H1 (cell line): Measurements from ENCODE around the gene NLRP6. TPM values are rescaled to one million over a fixed set of nuclear protein-coding genes. Genes with fewer than 3 reads are reported as not detected.
A peak's percentile ranks its signal among the peaks of the same experiment; 100 is the strongest.
"Not testable (repeated sequence)": the region's sequence is repeated elsewhere in the genome, so short reads cannot be mapped to it uniquely, and the experiment has no call there.

Experiments used
- CTCF ChIA-PET: fragments of 300-600 bp; sonication (Branson Sonifier 250); formaldehyde crosslinking; loops from one replicate; lab custom pipeline; 2021; ENCODE audit not compliant: partially characterized antibody; lab: Charles Lee
- POLR2A ChIA-PET: fragments of 300-600 bp; sonication (Branson Sonifier 250); formaldehyde crosslinking; loops from one replicate; lab custom pipeline; 2021; ENCODE audit warnings: inconsistent platforms; ENCODE audit not compliant: partially characterized antibody; lab: Charles Lee
- DNase-seq, 2 experiments: peaks; one replicate each; pipeline versions ENCODE4 v3.0.0 to v3.0.0-alpha.2; 2010 to 2022; ENCODE audit warnings: low spot score in 2 of 2, low read depth in 1 of 2, mixed read lengths in 1 of 2
- FAIRE-seq: peaks from 2 replicates; lab custom pipeline; 2011; peaks lifted over from hg19 to GRCh38; lab: Jason Lieb, UNC
- H2AFZ ChIP-seq: 2 replicates; pipeline ENCODE4 v1.8.1; 2012; ENCODE audit warnings: low read length, inconsistent platforms
- H2AK5ac ChIP-seq: 2 replicates; pipeline ENCODE4 v1.6.1; 2013; ENCODE audit warnings: low read depth, low read length
- H2BK120ac ChIP-seq: replicated peaks from 2 replicates; pipeline ENCODE3; 2013; ENCODE audit warnings: low read depth, low read length, inconsistent platforms
- H2BK12ac ChIP-seq: 2 replicates; pipeline ENCODE4 v1.6.1; 2013; ENCODE audit warnings: low read depth, low read length
- H2BK15ac ChIP-seq: 2 replicates; pipeline ENCODE4 v1.6.1; 2013; ENCODE audit warnings: low read length
- H2BK20ac ChIP-seq: 2 replicates; pipeline ENCODE4 v1.6.1; 2013; ENCODE audit warnings: low read length
- H2BK5ac ChIP-seq: 2 replicates; pipeline ENCODE4 v1.6.1; 2013; ENCODE audit warnings: low read depth, low read length
- H3K14ac ChIP-seq: 2 replicates; pipeline ENCODE4 v1.6.1; 2013; ENCODE audit warnings: inconsistent platforms; ENCODE audit not compliant: insufficient read length
- H3K18ac ChIP-seq: 2 replicates; pipeline ENCODE4 v1.6.1; 2013; ENCODE audit warnings: low read length; ENCODE audit errors: extremely low read depth
- H3K23ac ChIP-seq: 2 replicates; pipeline ENCODE4 v1.6.1; 2013; ENCODE audit warnings: inconsistent platforms; ENCODE audit not compliant: insufficient read length
- H3K23me2 ChIP-seq: 2 replicates; pipeline ENCODE4 v1.6.1; 2013; ENCODE audit warnings: low read depth, low read length
- H3K27ac ChIP-seq: 2 replicates; pipeline ENCODE4 v1.6.1; 2011; ENCODE audit warnings: low read depth, low read length, inconsistent platforms
- H3K27me3 ChIP-seq, 4 experiments: replicated peaks in 1 of 4; 1 replicate in 1 of 4; 2 replicates in 3 of 4; pipeline versions ENCODE4 v1.6.1 to v1.8.1; 2011 to 2013; ENCODE audit warnings: low read length in 3 of 4, mild to moderate bottlenecking in 3 of 4, inconsistent platforms in 2 of 4, mixed read lengths in 2 of 4, moderate library complexity in 1 of 4; ENCODE audit not compliant: control insufficient read depth in 3 of 4, insufficient read depth in 3 of 4; ENCODE audit errors: extremely low read depth in 1 of 4
- H3K36me3 ChIP-seq, 4 experiments: 2 replicates each; pipeline versions ENCODE4 v1.6.1 to v1.8.1; 2011 to 2013; ENCODE audit warnings: mild to moderate bottlenecking in 4 of 4, low read length in 3 of 4, moderate library complexity in 2 of 4, control low read depth in 1 of 4, inconsistent platforms in 1 of 4; ENCODE audit not compliant: insufficient read depth in 4 of 4, control insufficient read depth in 2 of 4
- H3K4ac ChIP-seq: replicated peaks from 2 replicates; pipeline ENCODE3; 2013; ENCODE audit warnings: low read length, low read depth, mixed read lengths, inconsistent platforms; ENCODE audit not compliant: insufficient read length
- H3K4me1 ChIP-seq, 4 experiments: replicated peaks in 1 of 4; 1 replicate in 1 of 4; 2 replicates in 3 of 4; pipeline versions ENCODE4 v1.6.1 to v1.8.1; 2011 to 2013; ENCODE audit warnings: low read length in 3 of 4, inconsistent platforms in 2 of 4, mixed read lengths in 1 of 4; ENCODE audit not compliant: insufficient read depth in 4 of 4, control insufficient read depth in 3 of 4
- H3K4me2 ChIP-seq, 2 experiments: 2 replicates each; pipeline versions ENCODE4 v1.6.1 to v1.8.1; 2011 to 2013; ENCODE audit warnings: low read depth in 2 of 2, low read length in 2 of 2, control low read depth in 1 of 2, inconsistent platforms in 1 of 2, mild to moderate bottlenecking in 1 of 2; ENCODE audit not compliant: insufficient read depth in 1 of 2
- H3K4me3 ChIP-seq, 4 experiments: fragments of 200-600, 300-600 bp in 1 of 4; sonication (generic), shearing (Covaris generic), sonication (Bioruptor Twin) in 1 of 4; 2 replicates each; pipeline versions ENCODE4 v1.5.1 to v1.8.1; 2011 to 2016; ENCODE audit warnings: low read length in 4 of 4, low read depth in 3 of 4, control low read depth in 2 of 4, inconsistent platforms in 2 of 4, mild to moderate bottlenecking in 2 of 4, mixed read lengths in 1 of 4, moderate library complexity in 1 of 4; ENCODE audit not compliant: insufficient read depth in 2 of 4; ENCODE audit errors: extremely low read depth in 1 of 4
- H3K56ac ChIP-seq: replicated peaks from 2 replicates; pipeline ENCODE3; 2013; ENCODE audit warnings: low read depth, mild to moderate bottlenecking, mixed read lengths, low read length, inconsistent platforms; ENCODE audit not compliant: insufficient read length
- H3K79me1 ChIP-seq: 2 replicates; pipeline ENCODE4 v1.6.1; 2013; ENCODE audit warnings: low read depth, low read length, control low read depth
- H3K79me2 ChIP-seq, 2 experiments: 2 replicates each; pipeline versions ENCODE4 v1.6.1 to v1.8.1; 2012 to 2013; ENCODE audit warnings: low read length in 2 of 2, mild to moderate bottlenecking in 2 of 2, inconsistent platforms in 1 of 2; ENCODE audit not compliant: insufficient read depth in 2 of 2, control insufficient read depth in 1 of 2
- H3K9ac ChIP-seq, 4 experiments: replicated peaks in 1 of 4; 1 replicate in 1 of 4; 2 replicates in 3 of 4; pipeline versions ENCODE4 v1.6.1 to v1.8.1; 2011 to 2013; ENCODE audit warnings: low read depth in 3 of 4, low read length in 3 of 4, control low read depth in 2 of 4, mild to moderate bottlenecking in 2 of 4, moderate library complexity in 2 of 4, inconsistent platforms in 1 of 4; ENCODE audit errors: extremely low read depth in 1 of 4
- H3K9me3 ChIP-seq, 2 experiments: 2 replicates each; pipeline versions ENCODE4 v1.6.1 to v1.8.1; 2012 to 2013; ENCODE audit warnings: mild to moderate bottlenecking in 2 of 2, moderate library complexity in 2 of 2, control low read depth in 1 of 2, inconsistent platforms in 1 of 2, low read depth in 1 of 2, low read length in 1 of 2, mixed read lengths in 1 of 2; ENCODE audit not compliant: insufficient read depth in 2 of 2
- H4K20me1 ChIP-seq, 2 experiments: replicated peaks in 1 of 2; 2 replicates each; pipeline versions ENCODE3 to v1.8.1; 2011 to 2013; ENCODE audit warnings: inconsistent platforms in 2 of 2, low read length in 2 of 2, mild to moderate bottlenecking in 1 of 2; ENCODE audit not compliant: insufficient read depth in 2 of 2, control insufficient read depth in 1 of 2
- H4K5ac ChIP-seq: 2 replicates; pipeline ENCODE4 v1.6.1; 2013; ENCODE audit warnings: low read length, low read depth, mixed read lengths, inconsistent platforms; ENCODE audit not compliant: insufficient read length
- H4K8ac ChIP-seq: 2 replicates; pipeline ENCODE4 v1.8.0; 2013; ENCODE audit warnings: mild to moderate bottlenecking, moderate library complexity, low read length, inconsistent platforms; ENCODE audit not compliant: insufficient read depth; ENCODE audit errors: extremely low read depth
- H4K91ac ChIP-seq: replicated peaks from 2 replicates; pipeline ENCODE3; 2013; ENCODE audit warnings: low read length, mixed read lengths, inconsistent platforms; ENCODE audit not compliant: insufficient read length
- E2F6 ChIP-seq: IDR thresholded peaks from 2 replicates; pipeline ENCODE4 v1.6.1; 2012; ENCODE audit warnings: inconsistent platforms
- WGBS, 2 experiments: shearing (Covaris generic) in 1 of 2; methylation state at CpG; one replicate each; pipeline versions ENCODE4 v1.1.6 to v1.1.7; 2013 to 2015; ENCODE audit warnings: low lambda C conversion rate in 2 of 2, mixed read lengths in 2 of 2, inconsistent platforms in 1 of 2, low coverage in 1 of 2, missing lambda C conversion rate in 1 of 2; ENCODE audit not compliant: insufficient replicate concordance in 2 of 2, insufficient coverage in 1 of 2, insufficient read length in 1 of 2; ENCODE audit errors: extremely low coverage in 1 of 2, missing lambda C conversion rate in 1 of 2; 5-methylcytosine and 5-hydroxymethylcytosine counted together
- polyA plus RNA-seq, 7 experiments: library from polyadenylated mRNA; depleted of rRNA in 3 of 7; stranded (reverse) in 5 of 7; unstranded in 2 of 7; fragments of >200 nt in 5 of 7; fragments of 200-250 nt in 2 of 7; gene quantifications; 1 replicate in 5 of 7; 2 replicates in 1 of 7; 4 replicates in 1 of 7; pipeline versions ENCODE4 v1.2.1 to v1.2.3, GENCODE V29; 2011 to 2013; ENCODE audit warnings: missing spikeins in 2 of 7, mixed read lengths in 2 of 7
- total RNA-seq: library from RNA; stranded (reverse); fragmentation: NEBNext Ultra II Directional; extraction: Animal tissue kit (Norgen Biotek cat#: 25700); gene quantifications from 2 replicates; pipeline ENCODE4 v1.2.1, GENCODE V29; 2021
- TF ChIP-seq, protein P1 (sequence below): IDR thresholded peaks from 2 replicates; pipeline ENCODE4 v1.6.1; 2012; ENCODE audit warnings: inconsistent platforms

Gene NLRP6
- total and polyA plus RNA-seq, 2 of the 8 experiments (the other 6 are each of a cell fraction or from before 2014, with no cell fraction given), result not detected

DNA sequence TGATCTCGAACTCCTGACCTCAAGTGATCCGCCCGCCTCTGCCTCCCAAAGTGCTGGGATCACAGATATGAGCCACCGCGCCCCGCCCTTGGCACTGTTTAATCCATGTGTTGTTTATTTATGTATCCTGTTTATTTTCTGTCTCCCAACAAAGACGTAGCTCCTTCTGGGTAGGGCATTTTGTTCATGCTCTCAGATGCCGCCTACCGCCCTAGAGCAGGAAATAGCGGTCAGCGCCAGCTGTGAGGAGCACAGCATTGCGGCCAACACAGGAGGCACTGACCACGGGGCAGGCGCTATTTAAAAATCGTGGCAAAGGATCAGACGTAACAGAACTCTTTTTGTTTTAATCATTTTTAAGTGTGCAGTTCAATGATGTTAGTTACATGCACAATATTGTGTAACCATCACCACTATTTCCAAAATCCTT, 9.5 kb upstream of the NLRP6 start:
- H4K5ac ChIP-seq, H3K36me3 ChIP-seq, H3K27me3 ChIP-seq, H3K18ac ChIP-seq, DNase-seq, H3K4me3 ChIP-seq, H3K23ac ChIP-seq, H3K79me1 ChIP-seq, H2BK15ac ChIP-seq, H3K9ac ChIP-seq, H2AFZ ChIP-seq, FAIRE-seq, H4K20me1 ChIP-seq, H4K91ac ChIP-seq, H3K9me3 ChIP-seq, H3K14ac ChIP-seq, H3K23me2 ChIP-seq, H3K56ac ChIP-seq, H4K8ac ChIP-seq, H3K27ac ChIP-seq, H3K79me2 ChIP-seq, H2AK5ac ChIP-seq, H2BK120ac ChIP-seq: not testable (repeated sequence)
- Histone ChIP-seq H2BK20ac (0 out of 2 replicates have a peak overlapping the region, but pooled peaks have one; percentile 80), H2BK12ac (peak overlapping the region; percentile 75), H3K4me2 (peak overlapping the region in 1 of 2 experiments; percentile 22; a peak in 1 of 4 replicates), H3K4me1 (peaks cover 4 to 20% (median 13%) of the 10 kb centered on the region in 4 experiments), H2BK5ac (peak overlapping the region; percentile 50; the same call in 1 of the 2 replicates), H3K4ac (peak overlapping the region; percentile 20)
- ChIA-PET CTCF (interaction anchor here (0.8 to 2.5 kb wide), 6 partner anchors 10 to 94 kb away, joined by 3 to 11 read pairs (median 6); partner anchors contain the start of gene NLRP6), POLR2A (interaction anchor here (0.8 to 2.1 kb wide), 9 partner anchors 13 to 99 kb away, joined by 3 to 11 read pairs (median 5); partner anchors contain the start of gene IFITM2)
- TF ChIP-seq E2F6, result 0 out of 2 replicates have a peak, but pooled peaks have one; percentile 16
- TF ChIP-seq, protein P1, sequence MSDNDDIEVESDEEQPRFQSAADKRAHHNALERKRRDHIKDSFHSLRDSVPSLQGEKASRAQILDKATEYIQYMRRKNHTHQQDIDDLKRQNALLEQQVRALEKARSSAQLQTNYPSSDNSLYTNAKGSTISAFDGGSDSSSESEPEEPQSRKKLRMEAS, result peak; percentile 20; the same call in 1 of the 2 replicates
- whole genome bisulfite sequencing, 2 experiments, result 71% methylated on average over 16 of the region's 16 CpGs; no CpG with 5 or more reads in 1 of the 2 experiments
